ENCODE measurements around the gene TRIM33. TPM values are rescaled to one million over a fixed set of nuclear protein-coding genes. Genes with fewer than 3 reads are reported as not detected.

Gene TRIM33
- total and polyA plus RNA-seq, 2 of the 13 experiments (the other 11 are each of a cell fraction or from before 2014, with no cell fraction given): 35.5 to 42.2 TPM

- no peak for TF ChIP-seq HIC2 (CRISPR knock-in tag; IDR thresholded peaks at IDR 0.05; ENCODE audit: low read depth)
- TF ChIP-seq ZNF850 (CRISPR knock-in tag; conservative IDR thresholded peaks at IDR 0.05): no peak
- no peak for TF ChIP-seq XRCC5 (optimal IDR thresholded peaks at IDR 0.05; ENCODE audit: low read length)
- TF ChIP-seq BRCA1 (CRISPR knock-in tag; IDR thresholded peaks at IDR 0.05): no peak
- peak; percentile 88 for TF ChIP-seq STAT6 (CRISPR knock-in tag; IDR thresholded peaks at IDR 0.05; ENCODE audit: borderline replicate concordance)
- TF ChIP-seq, protein P1, sequence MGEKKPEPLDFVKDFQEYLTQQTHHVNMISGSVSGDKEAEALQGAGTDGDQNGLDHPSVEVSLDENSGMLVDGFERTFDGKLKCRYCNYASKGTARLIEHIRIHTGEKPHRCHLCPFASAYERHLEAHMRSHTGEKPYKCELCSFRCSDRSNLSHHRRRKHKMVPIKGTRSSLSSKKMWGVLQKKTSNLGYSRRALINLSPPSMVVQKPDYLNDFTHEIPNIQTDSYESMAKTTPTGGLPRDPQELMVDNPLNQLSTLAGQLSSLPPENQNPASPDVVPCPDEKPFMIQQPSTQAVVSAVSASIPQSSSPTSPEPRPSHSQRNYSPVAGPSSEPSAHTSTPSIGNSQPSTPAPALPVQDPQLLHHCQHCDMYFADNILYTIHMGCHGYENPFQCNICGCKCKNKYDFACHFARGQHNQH (CRISPR knock-in tag; IDR thresholded peaks at IDR 0.05): peak; percentile 94; the same call in 1 of the 2 replicates
- TF ChIP-seq SNAPC2 (CRISPR knock-in tag; IDR thresholded peaks at IDR 0.05): peak; percentile 72; the same call in 1 of the 2 replicates
- no peak for TF ChIP-seq ZFP36L2 (CRISPR knock-in tag; IDR thresholded peaks at IDR 0.05)
- TF ChIP-seq, protein P2, sequence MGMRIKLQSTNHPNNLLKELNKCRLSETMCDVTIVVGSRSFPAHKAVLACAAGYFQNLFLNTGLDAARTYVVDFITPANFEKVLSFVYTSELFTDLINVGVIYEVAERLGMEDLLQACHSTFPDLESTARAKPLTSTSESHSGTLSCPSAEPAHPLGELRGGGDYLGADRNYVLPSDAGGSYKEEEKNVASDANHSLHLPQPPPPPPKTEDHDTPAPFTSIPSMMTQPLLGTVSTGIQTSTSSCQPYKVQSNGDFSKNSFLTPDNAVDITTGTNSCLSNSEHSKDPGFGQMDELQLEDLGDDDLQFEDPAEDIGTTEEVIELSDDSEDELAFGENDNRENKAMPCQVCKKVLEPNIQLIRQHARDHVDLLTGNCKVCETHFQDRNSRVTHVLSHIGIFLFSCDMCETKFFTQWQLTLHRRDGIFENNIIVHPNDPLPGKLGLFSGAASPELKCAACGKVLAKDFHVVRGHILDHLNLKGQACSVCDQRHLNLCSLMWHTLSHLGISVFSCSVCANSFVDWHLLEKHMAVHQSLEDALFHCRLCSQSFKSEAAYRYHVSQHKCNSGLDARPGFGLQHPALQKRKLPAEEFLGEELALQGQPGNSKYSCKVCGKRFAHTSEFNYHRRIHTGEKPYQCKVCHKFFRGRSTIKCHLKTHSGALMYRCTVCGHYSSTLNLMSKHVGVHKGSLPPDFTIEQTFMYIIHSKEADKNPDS (CRISPR knock-in tag; IDR thresholded peaks at IDR 0.05): peak; percentile 84
- no peak for TF ChIP-seq ZNF121 (CRISPR knock-in tag; IDR thresholded peaks at IDR 0.05)
- peak; percentile 93 for TF ChIP-seq ZNF331 (CRISPR knock-in tag; IDR thresholded peaks at IDR 0.05)
- TF ChIP-seq ZNF143 (CRISPR knock-in tag; IDR thresholded peaks at IDR 0.05): no peak
- TF ChIP-seq MIER3 (CRISPR knock-in tag; IDR thresholded peaks at IDR 0.05; ENCODE audit: borderline replicate concordance): peak; percentile 89
- no peak for TF ChIP-seq SSRP1 (CRISPR knock-in tag; IDR thresholded peaks at IDR 0.05)
- TF ChIP-seq NCOA2 (CRISPR knock-in tag; IDR thresholded peaks at IDR 0.05): peak; percentile 98
- TF ChIP-seq ZFP1 (CRISPR knock-in tag; IDR thresholded peaks at IDR 0.05): peak; percentile 78
- peak; percentile 84; the same call in 1 of the 2 replicates for TF ChIP-seq DNMT3B (CRISPR knock-in tag; conservative IDR thresholded peaks at IDR 0.05)
- TF ChIP-seq TMF1 (CRISPR knock-in tag; IDR thresholded peaks at IDR 0.05; ENCODE audit: low read depth): no peak
- TF ChIP-seq ZNF570 (CRISPR knock-in tag; IDR thresholded peaks at IDR 0.05; ENCODE audit: borderline replicate concordance): no peak
- no peak for TF ChIP-seq ZFY (CRISPR knock-in tag; IDR thresholded peaks at IDR 0.05)
- TF ChIP-seq ZFP91 (CRISPR knock-in tag; IDR thresholded peaks at IDR 0.05; ENCODE audit: borderline replicate concordance): no peak
- TF ChIP-seq FOSL2 (CRISPR knock-in tag; IDR thresholded peaks at IDR 0.05): peak; percentile 51; the same call in 1 of the 2 replicates
- 0 out of 2 replicates have a peak, but pooled peaks have one; percentile 45 for TF ChIP-seq ZNF20 (CRISPR knock-in tag; IDR thresholded peaks at IDR 0.05)
Observed at GRCh38 chr1:114467491-114467890, 43.5 kb downstream of the TRIM33 start (continued).
